HepG2 (cell line): ENCODE measurements around the gene SLC2A11. TPM values are rescaled to one million over a fixed set of nuclear protein-coding genes. Genes with fewer than 3 reads are reported as not detected.

ENCODE experiments used
- ATAC-seq: fragments of 200-7000 bp; cut with Tn5 transposase; 3 replicates; pipeline ENCODE4 v1.9.1; 2020; ENCODE audit warnings: mild to moderate bottlenecking, moderate library complexity
- BruUV-seq: library from RNA; stranded (reverse); fragments of 400-500 nt; replicated peaks from 2 replicates; lab custom pipeline; 2021; lab: Mats Ljungman, UMichigan
- CTCF ChIA-PET: fragments of 300-600 bp; formaldehyde crosslinking; extraction: SDS; loops from one replicate; lab custom pipeline; 2021; ENCODE audit warnings: low total read pairs, inconsistent platforms, low intra/inter-chr PET ratio; lab: Yijun Ruan, JAX
- POLR2A ChIA-PET: fragments of 350-600 bp; sonication (Branson Sonifier 250); formaldehyde crosslinking; loops from one replicate; lab custom pipeline; 2020; ENCODE audit warnings: antibody characterized with exemption, inconsistent platforms; lab: Yijun Ruan, JAX
- DNase-seq: peaks from one replicate; pipeline ENCODE4 v3.0.0-alpha.2; 2015; ENCODE audit warnings: low spot score
- FAIRE-seq: peaks from 3 replicates; lab custom pipeline; 2011; peaks lifted over from hg19 to GRCh38; lab: Jason Lieb, UNC
- H2AFZ ChIP-seq: one replicate; pipeline ENCODE4 v1.6.1; 2011; ENCODE audit warnings: low read length, inconsistent platforms
- H3K27ac ChIP-seq: fragments of 300-600 bp; 3 replicates; pipeline ENCODE4 v1.8.0; 2011; ENCODE audit warnings: mixed run types, mild to moderate bottlenecking, mixed read lengths, low read length, inconsistent platforms; ENCODE audit not compliant: insufficient read depth; ENCODE audit errors: extremely low read length
- H3K27me3 ChIP-seq, 2 experiments: fragments of 200-600 bp in 1 of 2; 2 replicates in 1 of 2; 3 replicates in 1 of 2; pipeline versions ENCODE4 v1.6.0 to v1.8.0; 2011; ENCODE audit warnings: low read length in 2 of 2, mild to moderate bottlenecking in 2 of 2, moderate library complexity in 2 of 2, inconsistent platforms in 1 of 2; ENCODE audit not compliant: insufficient read depth in 2 of 2, control insufficient read depth in 1 of 2
- H3K36me3 ChIP-seq, 2 experiments: fragments of 200-600 bp in 1 of 2; replicated peaks in 1 of 2; 2 replicates in 1 of 2; 3 replicates in 1 of 2; pipeline versions ENCODE4 v1.5.1 to v1.8.0; 2011; ENCODE audit warnings: low read length in 2 of 2, inconsistent platforms in 1 of 2; ENCODE audit not compliant: insufficient read depth in 2 of 2, control insufficient read depth in 1 of 2
- H3K4me1 ChIP-seq: 2 replicates; pipeline ENCODE4 v1.5.1; 2012; ENCODE audit warnings: low read length, inconsistent platforms; ENCODE audit not compliant: insufficient read depth
- H3K4me2 ChIP-seq: 2 replicates; pipeline ENCODE4 v1.6.0; 2011; ENCODE audit warnings: low read depth, low read length, inconsistent platforms
- H3K4me3 ChIP-seq, 3 experiments: fragments of 200-600 bp in 1 of 3; sonication (generic), shearing (Covaris generic) in 1 of 3; replicated peaks in 1 of 3; 2 replicates each; pipeline ENCODE4 v1.5.1; 2011 to 2016; ENCODE audit warnings: low read length in 3 of 3, inconsistent platforms in 2 of 3, low read depth in 2 of 3, mild to moderate bottlenecking in 2 of 3, control low read depth in 1 of 3, mixed read lengths in 1 of 3; ENCODE audit not compliant: insufficient read depth in 1 of 3
- H3K79me2 ChIP-seq: one replicate; pipeline ENCODE4 v1.6.1; 2011; ENCODE audit warnings: low read length, inconsistent platforms; ENCODE audit not compliant: insufficient read depth
- H3K9ac ChIP-seq: 2 replicates; pipeline ENCODE4 v1.6.0; 2011; ENCODE audit warnings: mild to moderate bottlenecking, low read depth, low read length, inconsistent platforms; ENCODE audit not compliant: insufficient read depth
- H3K9me3 ChIP-seq: 2 replicates; pipeline ENCODE4 v1.5.1; 2012; ENCODE audit warnings: mild to moderate bottlenecking, low read length
- H4K20me1 ChIP-seq: 2 replicates; pipeline ENCODE4 v1.6.0; 2011; ENCODE audit warnings: inconsistent platforms, mild to moderate bottlenecking, low read length, moderate library complexity; ENCODE audit not compliant: insufficient read depth
- ERF ChIP-seq: IDR thresholded peaks from 2 replicates; pipeline ENCODE4 v1.6.1; 2018; ENCODE audit warnings: missing biosample characterization, missing genetic modification reagents
- GATAD2A ChIP-seq: IDR thresholded peaks from 2 replicates; pipeline ENCODE4 v1.6.1; 2016
- HMG20B ChIP-seq: conservative IDR thresholded peaks from 2 replicates; pipeline ENCODE4 v1.6.1; 2016; ENCODE audit warnings: missing genetic modification reagents, missing compliant biosample characterization
- HNF4A ChIP-seq: sonication (generic); formaldehyde crosslinking; IDR thresholded peaks from 2 replicates; pipeline ENCODE4 v1.4.0; 2020; ENCODE audit warnings: missing genetic modification reagents
- MAX ChIP-seq: IDR thresholded peaks from 2 replicates; pipeline ENCODE4 v1.6.1; 2012; ENCODE audit warnings: inconsistent platforms
- RCOR2 ChIP-seq: IDR thresholded peaks from 2 replicates; pipeline ENCODE4 v1.6.1; 2016; ENCODE audit warnings: missing biosample characterization, missing genetic modification reagents
- ZNF75D ChIP-seq: sonication (generic); formaldehyde crosslinking; IDR thresholded peaks from 2 replicates; pipeline ENCODE4 v1.8.1; 2023; ENCODE audit warnings: missing genetic modification reagents, mild to moderate bottlenecking, borderline replicate concordance
- ZSCAN12 ChIP-seq: sonication (generic); formaldehyde crosslinking; IDR thresholded peaks from 2 replicates; pipeline ENCODE4 v1.9.0; 2021; ENCODE audit warnings: mild to moderate bottlenecking, missing genetic modification reagents
- WGBS: methylation state at CpG from one replicate; pipeline ENCODE4 v1.1.6; 2017; ENCODE audit warnings: low lambda C conversion rate; 5-methylcytosine and 5-hydroxymethylcytosine counted together
- in situ Hi-C: cut with HindIII; loops from 2 replicates; pipeline ENCODE4 v1.10.0; 2017; ENCODE audit warnings: low pct_unique_long_range_greater_than_20kb; ENCODE audit not compliant: extremely low pct_ligation_motif_present
- intact Hi-C: fragments of 100-400 bp; cut with micrococcal nuclease; formaldehyde crosslinking; loops from one replicate; pipeline ENCODE4 v1.10.0; 2022; ENCODE audit not compliant: unreplicated experiment
- polyA plus RNA-seq, 8 experiments: library from polyadenylated mRNA; depleted of rRNA in 3 of 8; stranded (reverse) in 7 of 8; unstranded in 1 of 8; fragments of >200 nt; fragmentation: Illumina TruSeq in 4 of 8; extraction: Trizol in 4 of 8; gene quantifications; 2 replicates each; pipeline versions ENCODE4 v1.2.1 to v1.2.3, GENCODE V29; 2011 to 2016; ENCODE audit warnings: low read depth in 4 of 8, missing spikeins in 1 of 8, mixed read lengths in 1 of 8; ENCODE audit not compliant: insufficient read depth in 1 of 8
- total RNA-seq, 5 experiments: library from RNA; depleted of rRNA; stranded (reverse); fragments of >200 nt; fragmentation: Illumina TruSeq; extraction: Trizol; gene quantifications; 2 replicates each; pipeline ENCODE4 v1.2.3, GENCODE V29; 2016; ENCODE audit warnings: low read depth in 1 of 5

Gene SLC2A11
- total and polyA plus RNA-seq, 2 of the 13 experiments (the other 11 are each of a cell fraction or from before 2014, with no cell fraction given): 15.2 to 15.4 TPM

DNA sequence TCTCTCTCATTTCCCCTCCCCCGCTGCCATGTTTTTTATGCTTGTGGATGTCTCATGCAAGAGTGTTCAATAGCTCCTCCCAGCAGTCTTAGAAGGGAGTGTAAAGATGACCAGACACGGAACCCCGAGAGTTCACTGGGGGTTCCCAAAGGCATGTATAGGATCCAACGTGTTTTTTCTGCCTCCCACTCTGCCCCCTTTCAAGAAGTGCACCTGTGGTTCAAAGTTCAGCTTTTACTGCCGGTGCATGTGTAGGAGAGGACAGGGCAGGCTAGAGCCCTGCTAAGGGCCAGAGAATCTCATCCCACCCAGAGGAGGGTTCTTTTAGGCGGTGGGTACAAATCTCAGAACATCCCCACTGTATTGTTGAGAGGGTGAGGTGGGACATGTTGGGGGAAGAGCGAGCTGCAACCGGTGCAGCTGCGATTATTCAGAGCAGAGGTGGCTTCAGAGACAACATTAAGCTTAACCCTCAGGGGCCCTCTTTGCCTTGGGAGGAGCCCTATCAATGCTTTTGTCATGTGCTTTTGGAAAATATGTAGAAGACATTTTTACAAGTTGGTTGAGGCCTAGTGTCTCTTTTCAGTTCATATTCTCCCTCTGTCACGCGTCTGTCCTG is 51.0 kb downstream of the SLC2A11 start:
- POLR2A ChIA-PET: interaction anchor here (1.3 to 6.9 kb wide), 3 partner anchors 15 to 101 kb away, joined by 3 to 84 read pairs (median 4); partner anchors contain the start of genes MIF and SLC2A11
- Histone ChIP-seq H3K27ac (peak overlapping the region; percentile 9), H2AFZ (no peak overlapping the region), H3K4me2 (peak overlapping the region; percentile 26; the same call in 1 of the 2 replicates), H3K27me3 (no peaks in the 10 kb centered on the region; a peak in 1 of 5 replicates), H3K9ac (no peak overlapping the region), H4K20me1 (no peaks in the 10 kb centered on the region), H3K4me3 (no peak overlapping the region), H3K4me1 (peaks cover 49% of the 10 kb centered on the region), H3K79me2 (no peaks in the 10 kb centered on the region), H3K9me3 (no peaks in the 10 kb centered on the region), H3K36me3 (no peaks in the 10 kb centered on the region)
- BruUV-seq: no TSS peak
- TF ChIP-seq ERF (CRISPR knock-in tag) (0 out of 2 replicates have a peak, but pooled peaks have one; percentile 13), ZNF75D (CRISPR knock-in tag) (no peak), GATAD2A (CRISPR knock-in tag) (0 out of 2 replicates have a peak, but pooled peaks have one; percentile 20), HNF4A (CRISPR knock-in tag) (peak; percentile 58; the same call in 1 of the 2 replicates), ZSCAN12 (CRISPR knock-in tag) (no peak), HMG20B (CRISPR knock-in tag) (no peak), RCOR2 (CRISPR knock-in tag) (no peak), MAX (peak; percentile 24; the same call in 1 of the 2 replicates)
- ATAC-seq (no peak), DNase-seq (no peak), FAIRE-seq (no peak)
- CTCF ChIA-PET: no interaction called here
- WGBS: 71% methylated on average over 11 of the region's 11 CpGs
- in situ Hi-C loops (no loop called here), intact Hi-C loops (no loop called here)
